OCI-LY1 (cell line): Measurements from ENCODE around the gene TMPRSS11D.

ENCODE experiments used
- H2AFZ ChIP-seq: fragments of 200-600 bp; sonication (generic), shearing (Covaris generic); 2 replicates; pipeline ENCODE4 v1.6.0; 2014; ENCODE audit warnings: antibody characterized with exemption, mild to moderate bottlenecking, low read length
- H3F3A ChIP-seq: fragments of 200-600 bp; sonication (generic), shearing (Covaris generic); 2 replicates; pipeline ENCODE4 v1.6.0; 2014; ENCODE audit warnings: mild to moderate bottlenecking, antibody characterized with exemption, low read length, moderate library complexity; ENCODE audit not compliant: insufficient read depth
- H3K27ac ChIP-seq: fragments of 200-600 bp; sonication (generic); 2 replicates; pipeline ENCODE4 v1.5.1; 2014; ENCODE audit warnings: low read length, mixed run types, mild to moderate bottlenecking, low read depth; ENCODE audit not compliant: poor library complexity, severe bottlenecking
- H3K27me3 ChIP-seq: fragments of 200-600 bp; sonication (generic); 2 replicates; pipeline ENCODE4 v1.6.0; 2014; ENCODE audit warnings: antibody characterized with exemption, mild to moderate bottlenecking, low read length, moderate library complexity; ENCODE audit not compliant: insufficient read depth
- H3K36me3 ChIP-seq: fragments of 200-600 bp; sonication (generic); 2 replicates; pipeline ENCODE4 v1.6.1; 2014; ENCODE audit warnings: mild to moderate bottlenecking, antibody characterized with exemption, low read length, moderate library complexity, mixed read lengths; ENCODE audit not compliant: insufficient read depth
- H3K4me1 ChIP-seq: fragments of 200-600 bp; sonication (generic); 2 replicates; pipeline ENCODE4 v1.5.1; 2014; ENCODE audit warnings: mild to moderate bottlenecking, low read length, moderate library complexity; ENCODE audit not compliant: insufficient read depth, severe bottlenecking
- H3K4me2 ChIP-seq: fragments of 200-600 bp; sonication (generic), shearing (Covaris generic); 2 replicates; pipeline ENCODE4 v1.6.1; 2014; ENCODE audit warnings: low read length
- H3K4me3 ChIP-seq: fragments of 200-600 bp; sonication (generic); 2 replicates; pipeline ENCODE4 v1.5.1; 2014; ENCODE audit warnings: low read length, low read depth, mild to moderate bottlenecking, mixed read lengths; ENCODE audit not compliant: poor library complexity, severe bottlenecking
- H3K79me2 ChIP-seq: fragments of 200-600 bp; shearing (Covaris generic); 2 replicates; pipeline ENCODE4 v1.6.1; 2016; ENCODE audit warnings: mixed run types, low read length, mixed read lengths; ENCODE audit not compliant: insufficient read depth
- H3K9ac ChIP-seq: fragments of 200-600 bp; sonication (generic), shearing (Covaris generic); 2 replicates; pipeline ENCODE4 v1.6.1; 2014; ENCODE audit warnings: mild to moderate bottlenecking, low read length, mixed read lengths
- H3K9me2 ChIP-seq: fragments of 200-600 bp; sonication (generic), shearing (Covaris generic); 2 replicates; pipeline ENCODE4 v1.6.1; 2014; ENCODE audit warnings: low read depth, mild to moderate bottlenecking, low read length, mixed read lengths
- H3K9me3 ChIP-seq: fragments of 200-600 bp; shearing (Covaris generic); 2 replicates; pipeline ENCODE4 v1.6.1; 2014; ENCODE audit warnings: low read length, mixed read lengths
- H4K20me1 ChIP-seq: fragments of 200-600 bp; sonication (generic), shearing (Covaris generic); 2 replicates; pipeline ENCODE4 v1.6.0; 2016; ENCODE audit warnings: mild to moderate bottlenecking, low read length; ENCODE audit not compliant: insufficient read depth
- EZH2 ChIP-seq: fragments of 200-600 bp; sonication (generic), shearing (Covaris generic); IDR thresholded peaks from 2 replicates; pipeline ENCODE4 v1.8.0; 2017; ENCODE audit warnings: borderline replicate concordance, mixed run types, mild to moderate bottlenecking, antibody characterized with exemption, low read length, moderate library complexity, mixed read lengths
- TF ChIP-seq, protein P1 (sequence below): fragments of 200-600 bp; sonication (generic), shearing (Covaris generic); IDR thresholded peaks from 2 replicates; pipeline ENCODE4 v1.5.1; 2017; ENCODE audit warnings: mild to moderate bottlenecking, antibody characterized with exemption, low read length, moderate library complexity, mixed read lengths

Gene TMPRSS11D

DNA sequence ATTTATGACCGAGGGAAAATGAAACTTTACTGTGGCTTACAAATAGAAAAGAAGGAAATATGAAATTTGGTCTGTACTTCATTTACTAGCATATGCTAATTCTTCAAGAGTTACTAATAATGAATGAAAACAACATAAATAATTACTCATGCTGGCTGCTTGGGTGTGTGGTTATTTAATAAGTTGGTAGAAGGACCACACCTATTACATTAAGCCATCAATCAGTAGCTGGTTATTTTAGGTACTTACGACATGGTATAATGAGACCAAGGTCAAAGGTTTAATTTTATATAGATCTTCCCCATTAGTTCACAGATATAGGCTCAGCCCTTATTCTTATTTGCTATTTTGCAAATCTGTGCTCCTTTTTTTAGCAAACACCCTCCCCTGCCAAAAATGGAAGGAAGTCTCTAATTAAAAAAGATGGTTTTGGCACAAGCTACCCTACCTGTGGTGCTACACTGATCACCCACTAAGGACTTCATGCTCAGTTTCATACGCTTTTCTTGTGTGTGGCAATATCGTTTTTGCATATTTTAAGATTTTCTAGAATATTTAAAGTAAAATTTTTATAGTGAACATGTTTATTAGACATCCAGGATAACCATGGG, 14.1 kb downstream of the TMPRSS11D start:
- Histone ChIP-seq H3K27me3 (no peaks in the 10 kb centered on the region), H3K4me3 (no peak overlapping the region), H3K9me3 (no peaks in the 10 kb centered on the region), H3F3A (no peaks in the 10 kb centered on the region), H3K4me2 (no peak overlapping the region), H2AFZ (no peak overlapping the region), H3K9ac (no peak overlapping the region), H3K79me2 (no peaks in the 10 kb centered on the region), H3K4me1 (no peaks in the 10 kb centered on the region), H3K9me2 (no peaks in the 10 kb centered on the region), H4K20me1 (no peaks in the 10 kb centered on the region), H3K27ac (no peak overlapping the region), H3K36me3 (no peaks in the 10 kb centered on the region)
- TF ChIP-seq, protein P1, sequence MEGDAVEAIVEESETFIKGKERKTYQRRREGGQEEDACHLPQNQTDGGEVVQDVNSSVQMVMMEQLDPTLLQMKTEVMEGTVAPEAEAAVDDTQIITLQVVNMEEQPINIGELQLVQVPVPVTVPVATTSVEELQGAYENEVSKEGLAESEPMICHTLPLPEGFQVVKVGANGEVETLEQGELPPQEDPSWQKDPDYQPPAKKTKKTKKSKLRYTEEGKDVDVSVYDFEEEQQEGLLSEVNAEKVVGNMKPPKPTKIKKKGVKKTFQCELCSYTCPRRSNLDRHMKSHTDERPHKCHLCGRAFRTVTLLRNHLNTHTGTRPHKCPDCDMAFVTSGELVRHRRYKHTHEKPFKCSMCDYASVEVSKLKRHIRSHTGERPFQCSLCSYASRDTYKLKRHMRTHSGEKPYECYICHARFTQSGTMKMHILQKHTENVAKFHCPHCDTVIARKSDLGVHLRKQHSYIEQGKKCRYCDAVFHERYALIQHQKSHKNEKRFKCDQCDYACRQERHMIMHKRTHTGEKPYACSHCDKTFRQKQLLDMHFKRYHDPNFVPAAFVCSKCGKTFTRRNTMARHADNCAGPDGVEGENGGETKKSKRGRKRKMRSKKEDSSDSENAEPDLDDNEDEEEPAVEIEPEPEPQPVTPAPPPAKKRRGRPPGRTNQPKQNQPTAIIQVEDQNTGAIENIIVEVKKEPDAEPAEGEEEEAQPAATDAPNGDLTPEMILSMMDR = no peak
- TF ChIP-seq EZH2 = no peak

DNA sequence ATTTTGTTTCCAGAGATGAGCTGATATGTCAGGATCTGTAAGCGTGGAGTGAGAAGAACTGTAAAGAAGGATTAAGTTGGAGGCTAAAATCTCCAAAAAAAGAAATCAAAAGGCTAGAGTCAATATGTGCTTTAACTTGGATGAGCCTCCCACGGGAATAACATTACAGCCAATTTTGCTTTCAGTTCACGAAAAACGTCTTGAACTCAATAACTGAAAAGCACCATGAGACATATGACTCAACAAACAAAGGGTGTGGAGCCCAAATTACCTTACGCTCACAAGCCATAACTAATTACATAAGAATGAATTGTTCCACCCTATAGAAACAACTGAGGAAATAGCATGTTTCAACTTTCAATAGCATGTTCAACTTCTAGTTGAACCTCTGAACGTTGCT, 22.3 kb downstream of the TMPRSS11D start:
- no peak overlapping the region for H3K4me3 ChIP-seq
- no peaks in the 10 kb centered on the region for H3K9me3 ChIP-seq
- H4K20me1 ChIP-seq = no peaks in the 10 kb centered on the region
- H3K79me2 ChIP-seq = no peaks in the 10 kb centered on the region
- H3K9me2 ChIP-seq = no peaks in the 10 kb centered on the region
- no peak overlapping the region for H3K27ac ChIP-seq
- H3K27me3 ChIP-seq = no peaks in the 10 kb centered on the region
- H3F3A ChIP-seq = no peaks in the 10 kb centered on the region
- H3K4me2 ChIP-seq = no peak overlapping the region
- no peak overlapping the region for H3K9ac ChIP-seq
- H2AFZ ChIP-seq = no peak overlapping the region
- H3K4me1 ChIP-seq = no peaks in the 10 kb centered on the region
- TF ChIP-seq, protein P1 = no peak
- no peak for TF ChIP-seq EZH2
- no peaks in the 10 kb centered on the region for H3K36me3 ChIP-seq

DNA sequence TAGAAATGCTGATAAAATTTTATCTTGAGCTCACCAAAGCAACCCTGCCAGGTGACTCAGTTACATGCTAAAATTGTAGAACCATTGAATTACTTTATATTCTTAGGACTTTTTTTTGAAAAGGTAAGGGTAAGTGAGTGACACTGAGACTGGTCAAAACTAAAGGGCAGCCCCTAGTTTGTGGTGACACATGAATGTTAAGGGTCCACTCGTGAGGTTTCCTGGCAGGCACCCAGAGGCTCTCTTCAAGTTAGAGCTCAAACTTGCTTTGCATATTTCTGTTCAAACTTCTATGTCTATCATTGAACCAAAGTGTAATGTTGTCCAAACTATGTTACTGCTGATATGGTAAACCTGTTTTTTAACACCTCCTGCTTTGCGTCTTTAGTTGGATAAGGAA, 30.5 kb downstream of the TMPRSS11D start:
- Histone ChIP-seq H3K9me2 (no peaks in the 10 kb centered on the region), H3K27me3 (no peaks in the 10 kb centered on the region), H3K9me3 (no peaks in the 10 kb centered on the region), H3K36me3 (no peaks in the 10 kb centered on the region), H3K79me2 (no peaks in the 10 kb centered on the region), H3K4me2 (no peak overlapping the region), H3K9ac (no peak overlapping the region), H3K4me1 (no peaks in the 10 kb centered on the region), H2AFZ (no peak overlapping the region), H3K27ac (no peak overlapping the region), H4K20me1 (no peaks in the 10 kb centered on the region), H3F3A (no peaks in the 10 kb centered on the region), H3K4me3 (no peak overlapping the region)
- TF ChIP-seq, protein P1 = no peak
- TF ChIP-seq EZH2 = no peak
